Measurements from ENCODE around the gene CHST12. TPM values are rescaled to one million over a fixed set of nuclear protein-coding genes. Genes with fewer than 3 reads are reported as not detected.
"Not testable (repeated sequence)": the region's sequence is repeated elsewhere in the genome, so short reads cannot be mapped to it uniquely, and the experiment has no call there.

CHST12 gene
- total RNA-seq, 1 experiment from 2014 or later: 12.9 TPM

- Histone ChIP-seq H3K36me3 (ENCODE audit: low read depth, low read length) (peaks cover 18% of the 10 kb centered on the region; the same call in 1 of the 2 replicates), H3K4me2 (ENCODE audit: low read length) (no peak overlapping the region), H3K79me2 (ENCODE audit: low read length) (no peaks in the 10 kb centered on the region), H3K9ac (ENCODE audit: low read length) (no peak overlapping the region), H3K9me2 (replicated peaks; ENCODE audit: low read length) (no peaks in the 10 kb centered on the region), H3K9me3 (ENCODE audit: low read length) (no peaks in the 10 kb centered on the region), H2AFZ (ENCODE audit: low read length) (no peak overlapping the region), H3K4me1 (ENCODE audit: insufficient read depth, low read length) (no peaks in the 10 kb centered on the region), H3K27ac (ENCODE audit: low read length) (no peak overlapping the region), H3K4me3 (ENCODE audit: low read length) (no peak overlapping the region), H3F3A (ENCODE audit: low read length, unreplicated experiment) (no peaks in the 10 kb centered on the region), H3K27me3 (ENCODE audit: low read length) (no peaks in the 10 kb centered on the region), H4K20me1 (ENCODE audit: low read length) (peaks cover 9% of the 10 kb centered on the region; the same call in 1 of the 2 replicates)
- TF ChIP-seq EZH2 (IDR thresholded peaks at IDR 0.05; ENCODE audit: low read length, unreplicated experiment) (no peak), CTCF (conservative IDR thresholded peaks at IDR 0.05; ENCODE audit: low read depth, low read length) (no peak; the same call in 1 of the 2 replicates), EZH2phosphoT487 (IDR thresholded peaks at IDR 0.05; ENCODE audit: borderline replicate concordance, low read length) (no peak)
- intact Hi-C loops (cut with micrococcal nuclease): no loop called here
- DNase-seq (no peak), ATAC-seq (no peak)
- CTCF ChIA-PET: interaction anchor here (0.5 to 0.7 kb wide), 3 partner anchors 18 to 668 kb away, joined by 3 to 5 read pairs (median 3); no protein-coding TSS in a partner anchor
- BruUV-seq (replicated peaks): no TSS peak
- POLR2A ChIA-PET (ENCODE audit: unreplicated experiment): interaction anchor here (0.6 kb wide), 1 partner anchor 15 kb away, joined by 5 read pairs; no protein-coding TSS in a partner anchor
Observed at GRCh38 chr7:2384354-2385243, 18.8 kb upstream of the CHST12 start.

GRCh38 chr7:2386122-2386521, 17.3 kb upstream of the CHST12 start:
- CTCF ChIA-PET; H3K79me2 ChIP-seq (ENCODE audit: low read length); H2AFZ ChIP-seq (ENCODE audit: low read length); H3K27me3 ChIP-seq (ENCODE audit: low read length); H3K4me1 ChIP-seq (ENCODE audit: insufficient read depth, low read length); H3F3A ChIP-seq (ENCODE audit: low read length, unreplicated experiment); H3K9me3 ChIP-seq (ENCODE audit: low read length); BruUV-seq (replicated peaks); H3K27ac ChIP-seq (ENCODE audit: low read length); H4K20me1 ChIP-seq (ENCODE audit: low read length); H3K4me3 ChIP-seq (ENCODE audit: low read length); H3K9me2 ChIP-seq (replicated peaks; ENCODE audit: low read length); intact Hi-C loops (cut with micrococcal nuclease); H3K9ac ChIP-seq (ENCODE audit: low read length); H3K4me2 ChIP-seq (ENCODE audit: low read length); POLR2A ChIA-PET (ENCODE audit: unreplicated experiment): not testable (repeated sequence)
- ATAC-seq: peak; percentile 42
- H3K36me3 ChIP-seq (ENCODE audit: low read depth, low read length): peaks cover 11% of the 10 kb centered on the region; the same call in 1 of the 2 replicates
- DNase-seq: peak; percentile 76

- Histone ChIP-seq H3K9me2 (replicated peaks; ENCODE audit: low read length) (no peaks in the 10 kb centered on the region), H3K27ac (ENCODE audit: low read length) (no peak overlapping the region), H2AFZ (ENCODE audit: low read length) (no peak overlapping the region), H4K20me1 (ENCODE audit: low read length) (peaks cover under 1% of the 10 kb centered on the region; the same call in 1 of the 2 replicates), H3K9ac (ENCODE audit: low read length) (no peak overlapping the region), H3K9me3 (ENCODE audit: low read length) (no peaks in the 10 kb centered on the region), H3K36me3 (ENCODE audit: low read depth, low read length) (peaks cover 1% of the 10 kb centered on the region; the same call in 1 of the 2 replicates), H3F3A (ENCODE audit: low read length, unreplicated experiment) (no peaks in the 10 kb centered on the region), H3K27me3 (ENCODE audit: low read length) (no peaks in the 10 kb centered on the region), H3K4me1 (ENCODE audit: insufficient read depth, low read length) (no peaks in the 10 kb centered on the region), H3K79me2 (ENCODE audit: low read length) (no peaks in the 10 kb centered on the region), H3K4me3 (ENCODE audit: low read length) (no peak overlapping the region), H3K4me2 (ENCODE audit: low read length) (no peak overlapping the region)
- ChIA-PET POLR2A (ENCODE audit: unreplicated experiment) (interaction anchor here (0.7 kb wide), 1 partner anchor 16 kb away, joined by 9 read pairs; the partner anchor contains the start of gene CHST12), CTCF (no interaction called here)
- no peak for ATAC-seq
- DNase-seq: no peak
- intact Hi-C loops (cut with micrococcal nuclease): no loop called here
- TF ChIP-seq CTCF (conservative IDR thresholded peaks at IDR 0.05; ENCODE audit: low read depth, low read length): no peak
- no peak for TF ChIP-seq EZH2phosphoT487 (IDR thresholded peaks at IDR 0.05; ENCODE audit: borderline replicate concordance, low read length)
- no TSS peak for BruUV-seq (replicated peaks)
Observed at GRCh38 chr7:2386964-2387669, 16.3 kb upstream of the CHST12 start.
